B cell (primary cell): ENCODE measurements around the gene TFF1. TPM values are rescaled to one million over a fixed set of nuclear protein-coding genes. Genes with fewer than 3 reads are reported as not detected.

ENCODE experiments used
- ATAC-seq: fragments of 200-7000 bp; cut with Tn5 transposase; one replicate; pipeline ENCODE4 v1.10.0; 2021; ENCODE audit warnings: low read depth, mild to moderate bottlenecking, moderate number of reproducible peaks, moderate library complexity
- CTCF ChIA-PET: fragments of 350-600 bp; sonication (Branson Sonifier 250); formaldehyde crosslinking; loops from one replicate; lab custom pipeline; 2021; ENCODE audit warnings: antibody characterized with exemption, inconsistent platforms; lab: Charles Lee
- POLR2A ChIA-PET: fragments of 350-600 bp; sonication (Branson Sonifier 250); formaldehyde crosslinking; loops from one replicate; lab custom pipeline; 2021; ENCODE audit warnings: antibody characterized with exemption; lab: Charles Lee
- DNase-seq: peaks from one replicate; pipeline ENCODE4 v3.0.0; 2013
- H2AFZ ChIP-seq: 2 replicates; pipeline ENCODE4 v1.6.1; 2012; ENCODE audit warnings: mild to moderate bottlenecking, low read depth, low read length; ENCODE audit not compliant: insufficient read depth, poor library complexity, severe bottlenecking
- H3K27ac ChIP-seq, 2 donors: 1 replicate in 1 of 2; 2 replicates in 1 of 2; pipeline ENCODE4 v1.5.1; 2012 to 2013; ENCODE audit warnings: low read length in 2 of 2, mild to moderate bottlenecking in 2 of 2, moderate library complexity in 1 of 2
- H3K27me3 ChIP-seq, 4 experiments: fragments of 200-600 bp in 1 of 4; sonication (generic) in 1 of 4; replicated peaks in 1 of 4; 1 replicate in 2 of 4; 2 replicates in 2 of 4; pipeline versions ENCODE4 v1.6.1 to v1.7.0; 2013 to 2016; ENCODE audit warnings: low read length in 3 of 4, mild to moderate bottlenecking in 2 of 4, mixed read lengths in 1 of 4, moderate library complexity in 1 of 4; ENCODE audit not compliant: insufficient read depth in 4 of 4, control insufficient read depth in 3 of 4; ENCODE audit errors: control extremely low read depth in 1 of 4
- H3K36me3 ChIP-seq, 2 experiments: replicated peaks in 1 of 2; 1 replicate in 1 of 2; 2 replicates in 1 of 2; pipeline versions ENCODE4 v1.6.1 to v1.7.1; 2013; ENCODE audit warnings: low read length in 1 of 2; ENCODE audit not compliant: insufficient read depth in 2 of 2, control insufficient read depth in 1 of 2; ENCODE audit errors: control extremely low read depth in 1 of 2, extremely low read depth in 1 of 2
- H3K4me1 ChIP-seq, 2 donors: fragments of 200-600 bp in 1 of 2; sonication (generic) in 1 of 2; 1 replicate in 1 of 2; 2 replicates in 1 of 2; pipeline versions ENCODE4 v1.5.1 to v1.6.1; 2013 to 2017; ENCODE audit warnings: low read length in 2 of 2; ENCODE audit not compliant: control insufficient read depth in 2 of 2, insufficient read depth in 2 of 2
- H3K4me2 ChIP-seq: replicated peaks from 2 replicates; pipeline ENCODE3; 2012; ENCODE audit warnings: mild to moderate bottlenecking, low read depth, low read length; ENCODE audit not compliant: poor library complexity, severe bottlenecking
- H3K4me3 ChIP-seq, 5 experiments: fragments of 200-600 bp in 1 of 5; sonication (generic) in 1 of 5; 1 replicate in 3 of 5; 2 replicates in 2 of 5; pipeline versions ENCODE4 v1.5.1 to v1.7.0; 2011 to 2016; ENCODE audit warnings: low read length in 4 of 5, mild to moderate bottlenecking in 4 of 5, low read depth in 2 of 5, control low read depth in 1 of 5, moderate library complexity in 1 of 5; ENCODE audit not compliant: insufficient read depth in 1 of 5; ENCODE audit errors: control extremely low read depth in 1 of 5, extremely low read depth in 1 of 5
- H3K79me2 ChIP-seq: fragments of 200-600 bp; sonication (generic); one replicate; pipeline ENCODE4 v1.6.0; 2016; ENCODE audit warnings: low read length; ENCODE audit not compliant: control insufficient read depth, insufficient read depth
- H3K9ac ChIP-seq: fragments of 200-600 bp; sonication (generic); 2 replicates; pipeline ENCODE4 v1.6.1; 2017; ENCODE audit warnings: mild to moderate bottlenecking, low read length, moderate library complexity
- H3K9me3 ChIP-seq, 3 donors: one replicate each; pipeline versions ENCODE4 v1.6.1 to v1.7.1; 2013; ENCODE audit warnings: low read length in 2 of 3; ENCODE audit not compliant: control insufficient read depth in 2 of 3, insufficient read depth in 1 of 3; ENCODE audit errors: control extremely low read depth in 1 of 3
- H4K20me1 ChIP-seq: 2 replicates; pipeline ENCODE4 v1.6.0; 2012; ENCODE audit warnings: mild to moderate bottlenecking, low read length; ENCODE audit not compliant: insufficient read depth, control insufficient read depth, poor library complexity, severe bottlenecking
- H3K27ac Mint-ChIP-seq: one replicate; pipeline ENCODE4 v1.8.0; 2021; ENCODE audit warnings: mixed read lengths
- H3K27me3 Mint-ChIP-seq: one replicate; pipeline ENCODE4 v1.8.0; 2021; ENCODE audit warnings: mixed read lengths
- H3K4me1 Mint-ChIP-seq: one replicate; pipeline ENCODE4 v1.8.0; 2021; ENCODE audit warnings: mixed read lengths
- H3K4me3 Mint-ChIP-seq: one replicate; pipeline ENCODE4 v1.8.0; 2021; ENCODE audit warnings: mixed read lengths
- H3K9me3 Mint-ChIP-seq: one replicate; pipeline ENCODE4 v1.8.0; 2022; ENCODE audit warnings: mixed read lengths; ENCODE audit not compliant: insufficient read depth
- EZH2 ChIP-seq: IDR thresholded peaks from 2 replicates; pipeline ENCODE4 v1.6.1; 2012; ENCODE audit warnings: borderline replicate concordance, low read depth, mild to moderate bottlenecking, moderate library complexity, low read length; ENCODE audit not compliant: insufficient read depth, poor library complexity, severe bottlenecking
- WGBS: methylation state at CpG from one replicate; pipeline ENCODE4 v1.1.5; 2013; ENCODE audit warnings: missing lambda C conversion rate; ENCODE audit not compliant: insufficient coverage; 5-methylcytosine and 5-hydroxymethylcytosine counted together
- intact Hi-C: fragments of 100-400 bp; cut with micrococcal nuclease; formaldehyde crosslinking; loops from one replicate; pipeline ENCODE4 v1.10.0; 2022
- polyA plus RNA-seq: library from polyadenylated mRNA; depleted of rRNA; stranded (reverse); fragments of >200 nt; gene quantifications from 2 replicates; pipeline ENCODE4 v1.2.3, GENCODE V29; 2012
- total RNA-seq, 2 donors: library from RNA; stranded (reverse); fragments of 120-200 nt in 1 of 2; gene quantifications; 1 replicate in 1 of 2; 2 replicates in 1 of 2; pipeline versions ENCODE4 v1.2.3 to v1.2.4, GENCODE V29; 2013 to 2022
- TF ChIP-seq, protein P1 (sequence below): fragments of 200-600 bp; IDR thresholded peaks from one replicate; pipeline ENCODE4 v1.8.0; 2022; ENCODE audit warnings: antibody characterized with exemption, mild to moderate bottlenecking

Gene TFF1
- total and polyA plus RNA-seq, 2 donors (not counting 1 experiment from before 2014, with no cell fraction given), result not detected

DNA sequence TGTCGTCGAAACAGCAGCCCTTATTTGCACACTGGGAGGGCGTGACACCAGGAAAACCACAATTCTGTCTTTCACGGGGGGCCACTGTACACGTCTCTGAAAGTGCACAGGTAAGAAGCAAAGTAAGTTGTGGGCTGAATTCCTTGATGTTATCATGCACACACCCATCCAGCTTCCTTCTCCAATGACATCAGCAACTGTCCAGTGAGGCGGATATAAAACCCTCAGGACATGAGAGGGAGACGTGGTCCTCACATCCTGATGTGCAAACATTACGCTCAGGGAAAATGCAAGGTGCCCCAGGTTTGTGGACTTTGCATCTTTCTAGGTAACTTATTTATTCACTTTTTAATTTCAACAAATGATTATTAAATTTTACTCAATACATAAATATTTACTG, 3.0 kb downstream of the TFF1 start:
- intact Hi-C loops, result no loop called here
- ATAC-seq (no peak), DNase-seq (no peak)
- Histone ChIP-seq H3K27ac (no peak overlapping the region), H3K4me3 (no peak overlapping the region), H3K9me3 (peaks cover 0 to 15% (median 4%) of the 10 kb centered on the region in 3 donors), H3K4me1 (no peaks in the 10 kb centered on the region), H4K20me1 (no peaks in the 10 kb centered on the region), H3K36me3 (no peaks in the 10 kb centered on the region), H3K4me2 (no peak overlapping the region), H3K9ac (no peak overlapping the region), H3K79me2 (no peaks in the 10 kb centered on the region), H2AFZ (no peak overlapping the region), H3K27me3 (peaks cover 0 to 11% (median 4%) of the 10 kb centered on the region in 4 experiments)
- no peaks in the 10 kb centered on the region for H3K9me3 Mint-ChIP-seq
- POLR2A ChIA-PET, result interaction anchor here (0.6 kb wide), 1 partner anchor 16 kb away, joined by 3 read pairs; no protein-coding TSS in a partner anchor
- H3K27ac Mint-ChIP-seq, result no peak overlapping the region
- TF ChIP-seq EZH2, result no peak
- TF ChIP-seq, protein P1, sequence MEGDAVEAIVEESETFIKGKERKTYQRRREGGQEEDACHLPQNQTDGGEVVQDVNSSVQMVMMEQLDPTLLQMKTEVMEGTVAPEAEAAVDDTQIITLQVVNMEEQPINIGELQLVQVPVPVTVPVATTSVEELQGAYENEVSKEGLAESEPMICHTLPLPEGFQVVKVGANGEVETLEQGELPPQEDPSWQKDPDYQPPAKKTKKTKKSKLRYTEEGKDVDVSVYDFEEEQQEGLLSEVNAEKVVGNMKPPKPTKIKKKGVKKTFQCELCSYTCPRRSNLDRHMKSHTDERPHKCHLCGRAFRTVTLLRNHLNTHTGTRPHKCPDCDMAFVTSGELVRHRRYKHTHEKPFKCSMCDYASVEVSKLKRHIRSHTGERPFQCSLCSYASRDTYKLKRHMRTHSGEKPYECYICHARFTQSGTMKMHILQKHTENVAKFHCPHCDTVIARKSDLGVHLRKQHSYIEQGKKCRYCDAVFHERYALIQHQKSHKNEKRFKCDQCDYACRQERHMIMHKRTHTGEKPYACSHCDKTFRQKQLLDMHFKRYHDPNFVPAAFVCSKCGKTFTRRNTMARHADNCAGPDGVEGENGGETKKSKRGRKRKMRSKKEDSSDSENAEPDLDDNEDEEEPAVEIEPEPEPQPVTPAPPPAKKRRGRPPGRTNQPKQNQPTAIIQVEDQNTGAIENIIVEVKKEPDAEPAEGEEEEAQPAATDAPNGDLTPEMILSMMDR, result no peak
- H3K4me1 Mint-ChIP-seq, result no peaks in the 10 kb centered on the region
- peaks cover 37% of the 10 kb centered on the region for H3K27me3 Mint-ChIP-seq
- CTCF ChIA-PET, result no interaction called here
- WGBS, result 48% methylated on average over 4 of the region's 8 CpGs
- no peak overlapping the region for H3K4me3 Mint-ChIP-seq

DNA sequence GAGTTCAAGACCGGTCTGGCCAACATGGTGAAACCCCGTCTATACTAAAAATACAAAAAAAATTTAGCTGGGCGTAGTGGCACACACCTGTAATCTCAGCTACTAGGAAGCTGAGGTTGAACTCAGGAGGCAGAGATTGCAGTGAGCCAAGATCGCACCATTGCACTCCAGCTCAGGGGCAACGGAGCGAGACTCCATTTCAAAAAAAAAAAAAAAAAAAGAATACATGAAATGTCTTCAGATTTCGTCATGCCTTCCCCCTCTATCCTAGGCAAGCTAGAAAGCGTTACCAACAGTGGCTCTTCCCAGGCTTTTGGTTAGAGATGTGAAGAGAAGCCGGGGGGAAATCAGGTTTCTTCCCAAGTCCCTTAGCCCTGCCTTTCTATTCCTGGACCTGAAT, 3.6 kb downstream of the TFF1 start:
- Histone ChIP-seq H3K27ac (no peak overlapping the region), H3K4me2 (no peak overlapping the region), H4K20me1 (no peaks in the 10 kb centered on the region), H3K79me2 (no peaks in the 10 kb centered on the region), H3K4me1 (no peaks in the 10 kb centered on the region), H2AFZ (no peak overlapping the region), H3K27me3 (peaks cover 0 to 11% (median 4%) of the 10 kb centered on the region in 4 experiments), H3K36me3 (no peaks in the 10 kb centered on the region), H3K9me3 (peaks cover 0 to 15% (median 4%) of the 10 kb centered on the region in 3 donors), H3K9ac (no peak overlapping the region), H3K4me3 (no peak overlapping the region)
- intact Hi-C loops, result no loop called here
- ChIA-PET POLR2A (interaction anchor here (0.6 kb wide), 3 partner anchors 16 to 286 kb away, joined by 3 to 8 read pairs (median 5); no protein-coding TSS in a partner anchor), CTCF (no interaction called here)
- H3K4me1 Mint-ChIP-seq, result no peaks in the 10 kb centered on the region
- H3K27ac Mint-ChIP-seq, result no peak overlapping the region
- peaks cover 38% of the 10 kb centered on the region for H3K27me3 Mint-ChIP-seq
- no peak for ATAC-seq
- TF ChIP-seq, protein P1, result no peak
- no peak for TF ChIP-seq EZH2
- no peak overlapping the region for H3K4me3 Mint-ChIP-seq
- no peak for DNase-seq
- WGBS, result 57% methylated on average over 1 of the region's 9 CpGs
- no peaks in the 10 kb centered on the region for H3K9me3 Mint-ChIP-seq
